Ovary (tissue), 9 donors: ENCODE results near the gene TGFB1. TPM values are rescaled to one million over a fixed set of nuclear protein-coding genes. Genes with fewer than 3 reads are reported as not detected.
A peak's percentile ranks its signal among the peaks of the same experiment; 100 is the strongest.

Source experiments
- DNase-seq, 5 donors: peaks; one replicate each; pipeline ENCODE4 v3.0.0-alpha.2; 2019 to 2020
- H3K27ac ChIP-seq, 2 donors: fragments of 200-600 bp; one replicate each; pipeline versions ENCODE4 v1.5.1 to v1.8.0; 2019 to 2022
- H3K27me3 ChIP-seq: fragments of 200-600 bp; one replicate; pipeline ENCODE4 v1.8.0; 2022
- H3K36me3 ChIP-seq: fragments of 200-600 bp; sonication (generic); one replicate; pipeline ENCODE4 v1.5.1; 2019
- H3K4me1 ChIP-seq: one replicate; pipeline ENCODE4 v1.8.1; 2013; ENCODE audit warnings: mild to moderate bottlenecking, moderate library complexity; ENCODE audit not compliant: insufficient read depth
- H3K4me3 ChIP-seq: fragments of 200-600 bp; sonication (generic); one replicate; pipeline ENCODE4 v1.5.1; 2017
- H3K9me3 ChIP-seq, 2 donors: fragments of 200-600 bp in 1 of 2; sonication (generic) in 1 of 2; one replicate each; pipeline versions ENCODE4 v1.5.1 to v1.8.1; 2013 to 2019; ENCODE audit warnings: mild to moderate bottlenecking in 1 of 2, moderate library complexity in 1 of 2
- CTCF ChIP-seq, 3 donors: fragments of 450-650 bp in 2 of 3; fragments of 200-600 bp in 1 of 3; IDR thresholded peaks; one replicate each; pipeline versions ENCODE4 v1.5.1 to v1.8.0; 2016 to 2022; ENCODE audit warnings: antibody characterized with exemption in 3 of 3, mild to moderate bottlenecking in 1 of 3
- EP300 ChIP-seq: sonication (generic); formaldehyde crosslinking; IDR thresholded peaks from one replicate; pipeline ENCODE4 v1.6.1; 2017; ENCODE audit warnings: antibody characterized with exemption
- POLR2A ChIP-seq: fragments of 450-650 bp; IDR thresholded peaks from one replicate; pipeline ENCODE4 v1.6.1; 2017; ENCODE audit warnings: antibody characterized with exemption, mild to moderate bottlenecking, moderate library complexity
- WGBS, 3 donors: extraction: QIAGEN DNeasy Blood & Tissue Kit in 1 of 3; methylation state at CpG; one replicate each; pipeline versions ENCODE4 v1.1.5 to v1.1.7; 2013 to 2017; 5-methylcytosine and 5-hydroxymethylcytosine counted together
- intact Hi-C, 4 donors: fragments of 100-400 bp; cut with DNase I; formaldehyde crosslinking; loops; one replicate each; pipeline versions ENCODE4 v1.11.0 to v1.15.1; 2022 to 2023
- polyA plus RNA-seq, 2 donors: library from polyadenylated mRNA; stranded (reverse); fragments of 200-250 nt in 1 of 2; fragments of 350-450 nt in 1 of 2; fragmentation: Illumina TruSeq in 1 of 2; extraction: RNeasy Lipid Tissue Mini Kit (QIAGEN cat#74804) in 1 of 2; gene quantifications; one replicate each; pipeline ENCODE4 v1.2.3, GENCODE V29; 2013 to 2014
- total RNA-seq, 7 donors: library from RNA; depleted of rRNA in 2 of 7; stranded (reverse); fragments of >200 nt in 2 of 7; fragmentation: NEBNext Ultra II Directional in 3 of 7; extraction: Animal tissue kit (Norgen Biotek cat#: 25700) in 3 of 7; gene quantifications; one replicate each; pipeline versions ENCODE4 v1.1.0 to v1.2.4, GENCODE V29; 2016 to 2023
- donor health status: DM: no; HTN: no; CAD: no; lungs with moderate emphysema.
- donor health status: DM: no; HTN: no; CAD: no.
- donor health status: Bipolar disorder and iron deficiency.
- donor health status: DM: yes; HTN: yes; CAD: no.
- donor health status: DM: no; HTN: no; CAD: no.
- donor health status: DM: yes; HTN: yes; CAD: no.

The TGFB1 gene
- total and polyA plus RNA-seq, 9 donors: 9.1 to 31.8 (median 20.8) TPM

GRCh38 chr19:41355802-41356201 is 2.1 kb upstream of the TGFB1 start:
- 78 to 90% (median 88%) methylated on average over 3 of the region's 3 CpGs for WGBS, 3 donors
- Histone ChIP-seq H3K27me3 (no peaks in the 10 kb centered on the region), H3K4me3 (no peak overlapping the region), H3K4me1 (peaks cover 10% of the 10 kb centered on the region), H3K27ac (no peak overlapping the region), H3K9me3 (no peaks in the 10 kb centered on the region), H3K36me3 (no peaks in the 10 kb centered on the region)
- intact Hi-C loops: no loop called here
- no peak for TF ChIP-seq POLR2A
- TF ChIP-seq CTCF (IDR thresholded peaks at IDR 0.05): no peak
- no peak for TF ChIP-seq EP300
- DNase-seq: no peak

- DNase-seq: no peak
- 85 to 97% (median 96%) methylated on average over 1 of the region's 1 CpG for WGBS, 3 donors
- Histone ChIP-seq H3K4me3 (no peak overlapping the region), H3K27me3 (no peaks in the 10 kb centered on the region), H3K4me1 (peaks cover 11% of the 10 kb centered on the region), H3K27ac (no peak overlapping the region), H3K9me3 (no peaks in the 10 kb centered on the region), H3K36me3 (no peaks in the 10 kb centered on the region)
- TF ChIP-seq EP300: no peak
- TF ChIP-seq CTCF (IDR thresholded peaks at IDR 0.05): no peak
- TF ChIP-seq POLR2A: no peak
- intact Hi-C loops: no loop called here
These were observed 1.3 kb upstream of the TGFB1 start for GRCh38 chr19:41355035-41355434.

GRCh38 chr19:41354343-41354953 is 726 bp upstream of the TGFB1 start:
- Histone ChIP-seq H3K27me3 (no peaks in the 10 kb centered on the region), H3K4me1 (peaks cover 12% of the 10 kb centered on the region), H3K36me3 (no peaks in the 10 kb centered on the region), H3K27ac (peak overlapping the region; percentile 65 to 73), H3K4me3 (peak overlapping the region; percentile 60), H3K9me3 (no peaks in the 10 kb centered on the region)
- intact Hi-C loops: loop anchor here in 1 of 4 donors (5.0 kb wide), 1 partner anchor 42 kb away; the partner anchor contains the start of gene CCDC97
- TF ChIP-seq POLR2A (no peak), CTCF (IDR thresholded peaks at IDR 0.05) (no peak), EP300 (no peak)
- DNase-seq: peak in 4 of 5 donors; percentile 42 to 56 (median 56)
- 85 to 90% (median 86%) methylated on average over 23 of the region's 23 CpGs for WGBS, 3 donors

GRCh38 chr19:41352609-41353465 is 885 bp downstream of the TGFB1 start:
- peak; percentile 46 to 76 (median 70) for DNase-seq
- intact Hi-C loops: loop anchor here in 2 of 4 donors (2.0 to 5.0 kb wide), 2 partner anchors 28 to 41 kb away; partner anchors contain the start of gene CCDC97 (in 1 of the 2)
- TF ChIP-seq POLR2A: no peak
- no peak for TF ChIP-seq EP300
- TF ChIP-seq CTCF (IDR thresholded peaks at IDR 0.05): peak in 1 of 3 donors; percentile 30

More at GRCh38 chr19:41352609-41353465, 885 bp downstream of the TGFB1 start:
- H3K4me3 ChIP-seq: peak overlapping the region; percentile 60
- H3K27ac ChIP-seq: peak overlapping the region; percentile 65 to 77
- H3K9me3 ChIP-seq: no peaks in the 10 kb centered on the region
- H3K4me1 ChIP-seq: peaks cover 12% of the 10 kb centered on the region
- H3K36me3 ChIP-seq: no peaks in the 10 kb centered on the region
- no peaks in the 10 kb centered on the region for H3K27me3 ChIP-seq
- WGBS, 3 donors: 0 to 1% (median 0%) methylated on average over 61 to 71 of the region's 71 CpGs
